Activated T-cell treated with anti-CD3 and anti-CD28 coated beads, Interleukin-2, amount 50 U/mL, for 72 hours (primary cell): ENCODE measurements around the gene CCDC14. TPM values are rescaled to one million over a fixed set of nuclear protein-coding genes. Genes with fewer than 3 reads are reported as not detected.
"Not testable (repeated sequence)": the region's sequence is repeated elsewhere in the genome, so short reads cannot be mapped to it uniquely, and the experiment has no call there.

ENCODE experiments used
- ATAC-seq, 2 donors: fragments of 150-1000 bp; cut with Tn5 transposase; replicated peaks in 1 of 2; 2 replicates each; pipeline ENCODE4 v1.10.0; 2021; ENCODE audit warnings: moderate library complexity in 2 of 2, mild to moderate bottlenecking in 1 of 2
- DNase-seq, 2 donors: peaks; one replicate each; pipeline ENCODE4 v3.0.0; 2021 to 2022; ENCODE audit warnings: mixed read lengths in 1 of 2
- H3K27ac Mint-ChIP-seq: one replicate; pipeline ENCODE4 v1.8.0; 2022; ENCODE audit warnings: mild to moderate bottlenecking, moderate library complexity, mixed read lengths
- H3K27me3 Mint-ChIP-seq: one replicate; pipeline ENCODE4 v1.8.0; 2022; ENCODE audit warnings: low read depth, mixed read lengths
- H3K36me3 Mint-ChIP-seq, 2 donors: one replicate each; pipeline ENCODE4 v1.8.0; 2022; ENCODE audit warnings: mixed read lengths in 2 of 2, mild to moderate bottlenecking in 1 of 2; ENCODE audit not compliant: insufficient read depth in 2 of 2
- H3K4me1 Mint-ChIP-seq: one replicate; pipeline ENCODE4 v1.8.0; 2022; ENCODE audit warnings: low read depth, mixed read lengths
- H3K4me3 Mint-ChIP-seq, 2 donors: one replicate each; pipeline ENCODE4 v1.8.0; 2022; ENCODE audit warnings: mild to moderate bottlenecking in 2 of 2, mixed read lengths in 2 of 2, moderate library complexity in 2 of 2
- H3K9me3 Mint-ChIP-seq, 2 donors: one replicate each; pipeline ENCODE4 v1.8.0; 2022; ENCODE audit warnings: mixed read lengths in 2 of 2
- total RNA-seq, 2 donors: library from RNA; stranded (reverse); gene quantifications; one replicate each; pipeline ENCODE4 v1.2.3, GENCODE V29; 2022

Gene CCDC14
- total RNA-seq, 2 donors from 2014 or later, result 64.5 to 80.7 TPM

DNA sequence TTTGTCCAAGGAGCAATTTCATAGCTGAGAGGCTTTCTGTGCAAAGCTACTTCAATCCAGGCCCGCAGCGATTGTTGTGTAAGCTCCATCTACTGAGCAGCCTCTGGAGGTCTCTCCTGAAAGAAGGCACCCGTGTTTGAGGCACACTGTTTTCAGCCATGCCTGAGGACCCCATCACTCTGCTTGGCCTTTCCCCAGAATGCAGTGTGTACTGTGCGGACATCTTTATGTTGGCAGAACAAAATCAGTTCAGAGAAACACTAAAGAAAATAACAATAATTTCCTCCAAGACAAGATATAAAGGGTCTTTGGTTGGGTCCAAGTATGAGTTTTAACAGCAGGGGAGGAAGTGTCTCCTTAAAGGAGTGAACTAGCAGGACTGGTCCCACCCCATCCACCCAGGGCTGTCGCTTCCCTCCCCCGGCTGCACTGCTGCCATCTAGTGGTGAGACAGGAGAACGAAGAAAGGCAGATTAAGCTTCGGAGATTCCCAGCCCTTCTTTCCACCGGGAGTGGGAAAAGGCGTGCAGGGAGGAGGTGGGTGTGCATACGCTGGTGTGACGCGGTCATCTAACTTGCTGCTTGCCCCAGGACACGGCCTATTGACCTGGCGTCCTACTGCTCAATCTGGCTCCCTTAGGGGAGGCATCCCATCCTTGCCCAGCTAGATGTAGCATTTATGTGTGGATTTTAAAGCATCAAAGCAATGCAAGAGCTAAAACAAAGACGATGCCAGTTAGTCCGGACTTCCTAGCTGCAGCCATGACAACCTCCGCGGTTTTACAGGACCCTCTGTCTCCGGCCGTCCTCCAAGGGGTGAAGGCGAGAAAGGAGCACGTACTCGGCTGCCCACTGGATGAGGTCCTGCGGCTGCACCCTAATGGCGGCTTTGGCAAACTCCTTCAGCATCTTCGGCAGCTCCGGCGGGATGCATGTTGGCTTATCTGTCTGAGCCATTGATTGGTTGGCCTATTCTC is 18.8 kb upstream of the CCDC14 start:
- H3K27me3 Mint-ChIP-seq, result peaks cover 39% of the 10 kb centered on the region
- peak; percentile 23 for DNase-seq

DNA sequence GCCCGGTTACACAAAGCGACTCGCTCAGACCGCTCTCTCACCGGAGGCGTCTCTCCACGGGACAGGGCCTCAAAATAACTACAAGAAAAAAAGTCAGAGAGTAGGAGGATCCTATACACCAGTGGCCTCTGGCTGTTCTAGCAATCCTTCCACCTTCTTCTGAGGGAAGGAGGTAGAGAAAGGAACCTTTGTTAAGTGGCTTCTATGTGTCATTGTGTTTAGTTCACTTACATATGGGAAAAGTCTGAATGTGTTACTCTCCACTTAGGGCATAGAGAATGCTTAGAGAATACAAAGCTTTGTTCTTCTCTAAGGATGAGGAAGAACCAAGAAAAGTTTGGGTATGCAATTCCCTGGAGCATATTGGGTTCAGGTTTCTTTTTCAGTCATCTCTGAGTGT is 15.9 kb upstream of the CCDC14 start:
- H3K4me1 Mint-ChIP-seq, H3K36me3 Mint-ChIP-seq, H3K9me3 Mint-ChIP-seq, H3K27ac Mint-ChIP-seq, H3K4me3 Mint-ChIP-seq, ATAC-seq, DNase-seq: not testable (repeated sequence)
- peaks cover 32% of the 10 kb centered on the region for H3K27me3 Mint-ChIP-seq

More for the DNA sequence above, 18.8 kb upstream of the CCDC14 start:
- H3K27ac Mint-ChIP-seq, H3K9me3 Mint-ChIP-seq, H3K36me3 Mint-ChIP-seq, H3K4me1 Mint-ChIP-seq: not testable (repeated sequence)
- peak; percentile 65 to 78 for ATAC-seq
- H3K4me3 Mint-ChIP-seq, result peak overlapping the region; percentile 19 to 33

DNA sequence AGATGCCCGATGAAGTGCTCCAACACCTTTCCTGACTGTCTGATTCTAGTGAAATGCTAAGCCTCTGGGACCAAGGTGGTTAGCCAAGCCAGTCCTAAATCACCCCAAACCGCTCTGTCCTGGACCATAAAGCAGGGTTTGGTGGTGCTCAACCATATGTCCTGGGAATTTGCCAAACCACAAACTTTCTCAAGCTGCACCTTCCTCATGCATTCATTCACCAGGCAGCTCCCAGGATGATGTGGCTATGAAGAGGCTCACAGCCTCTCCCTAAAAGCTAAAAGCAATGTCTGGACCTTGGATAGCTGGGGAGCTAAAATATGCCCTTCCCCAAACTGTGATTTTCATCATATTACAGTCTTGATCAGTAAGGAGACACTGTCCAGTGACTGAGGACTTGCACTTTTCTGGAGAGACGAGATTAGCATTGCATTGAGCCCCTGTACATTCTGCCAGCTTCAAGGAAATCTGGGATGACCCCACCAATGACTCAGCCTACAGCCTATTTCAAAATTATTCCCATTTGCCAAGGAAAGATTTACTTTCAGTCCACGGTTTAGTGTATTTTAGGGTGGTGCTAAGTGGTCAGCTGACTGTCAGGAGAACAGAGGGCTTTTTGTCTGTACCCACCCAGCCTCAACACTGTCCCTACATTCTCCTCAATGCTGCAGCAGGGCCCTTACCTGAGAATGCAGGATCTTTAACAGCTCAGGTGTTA is 15.3 kb upstream of the CCDC14 start:
- H3K9me3 Mint-ChIP-seq, H3K4me1 Mint-ChIP-seq, DNase-seq, H3K36me3 Mint-ChIP-seq, H3K27ac Mint-ChIP-seq, ATAC-seq, H3K4me3 Mint-ChIP-seq: not testable (repeated sequence)
- H3K27me3 Mint-ChIP-seq, result peaks cover 32% of the 10 kb centered on the region

DNA sequence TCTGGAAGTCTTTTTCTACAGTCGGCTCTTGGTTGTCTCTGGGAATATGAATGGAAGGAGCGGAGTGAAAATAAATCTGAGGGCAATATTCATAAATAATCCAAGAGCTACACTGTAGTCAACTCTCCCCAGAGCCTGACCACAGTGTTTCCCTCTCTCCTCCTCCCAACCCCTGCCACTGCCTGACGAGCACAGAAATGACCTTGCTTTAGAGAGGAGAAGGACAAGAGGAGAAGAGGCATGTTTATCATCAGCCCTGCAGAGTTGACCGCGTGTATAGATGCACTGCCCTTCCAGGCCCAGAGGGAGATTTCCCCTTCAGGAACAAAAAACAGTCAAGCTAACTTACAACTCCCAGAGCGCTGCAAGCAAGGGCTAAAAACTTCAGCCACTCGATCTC is 14.0 kb upstream of the CCDC14 start:
- not testable (repeated sequence) for ATAC-seq, H3K9me3 Mint-ChIP-seq, H3K27ac Mint-ChIP-seq

DNA sequence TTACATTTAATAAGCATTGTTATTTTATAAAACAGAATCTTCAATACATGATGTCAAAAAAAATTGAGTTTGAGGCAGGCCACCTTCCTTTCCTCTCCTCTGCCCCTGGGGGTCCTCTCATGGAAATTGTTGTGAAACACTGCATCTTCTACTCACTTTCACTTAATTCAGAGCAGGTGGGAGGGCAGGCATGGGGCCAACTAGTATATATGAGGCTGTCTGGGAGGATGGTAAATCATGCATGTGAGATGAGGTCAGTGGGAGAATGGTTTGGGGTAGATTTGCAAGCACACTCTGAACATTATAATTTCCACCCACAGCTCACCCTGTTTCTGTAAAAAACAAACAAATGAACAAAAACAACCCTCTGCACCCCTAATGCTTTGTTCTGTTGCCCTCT is 10.4 kb upstream of the CCDC14 start:
- no peak for DNase-seq
- no peak for ATAC-seq
- H3K4me3 Mint-ChIP-seq, result no peak overlapping the region
- H3K27ac Mint-ChIP-seq, result no peak overlapping the region
- no peaks in the 10 kb centered on the region for H3K36me3 Mint-ChIP-seq
- H3K9me3 Mint-ChIP-seq, result no peaks in the 10 kb centered on the region
- peaks cover 27% of the 10 kb centered on the region for H3K27me3 Mint-ChIP-seq
- no peaks in the 10 kb centered on the region for H3K4me1 Mint-ChIP-seq

More for the DNA sequence above, 14.0 kb upstream of the CCDC14 start:
- peaks cover 28% of the 10 kb centered on the region for H3K27me3 Mint-ChIP-seq
- not testable (repeated sequence) for H3K4me1 Mint-ChIP-seq, H3K4me3 Mint-ChIP-seq, DNase-seq, H3K36me3 Mint-ChIP-seq

DNA sequence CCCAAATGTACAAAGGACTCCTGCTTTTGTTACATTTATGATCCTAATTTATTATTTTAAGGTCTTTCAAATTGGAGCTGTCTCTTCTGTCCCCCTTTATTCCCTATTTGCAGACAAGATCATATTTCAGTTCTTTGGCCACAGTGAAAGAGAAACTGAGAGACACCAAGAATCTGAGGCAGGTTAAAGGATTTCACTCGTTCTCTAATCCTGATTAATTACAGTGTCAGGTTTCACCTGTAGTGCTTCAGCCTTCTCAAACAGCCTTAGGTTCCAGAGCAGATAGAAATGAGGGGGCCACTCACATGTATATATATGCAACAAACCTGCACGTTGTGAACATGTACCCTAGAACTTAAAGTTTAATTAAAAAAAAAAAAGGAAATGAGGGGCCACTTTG is 6.2 kb upstream of the CCDC14 start:
- not testable (repeated sequence) for H3K9me3 Mint-ChIP-seq, DNase-seq, H3K4me3 Mint-ChIP-seq, H3K36me3 Mint-ChIP-seq, H3K4me1 Mint-ChIP-seq, ATAC-seq, H3K27ac Mint-ChIP-seq
- H3K27me3 Mint-ChIP-seq, result peaks cover 17% of the 10 kb centered on the region

DNA sequence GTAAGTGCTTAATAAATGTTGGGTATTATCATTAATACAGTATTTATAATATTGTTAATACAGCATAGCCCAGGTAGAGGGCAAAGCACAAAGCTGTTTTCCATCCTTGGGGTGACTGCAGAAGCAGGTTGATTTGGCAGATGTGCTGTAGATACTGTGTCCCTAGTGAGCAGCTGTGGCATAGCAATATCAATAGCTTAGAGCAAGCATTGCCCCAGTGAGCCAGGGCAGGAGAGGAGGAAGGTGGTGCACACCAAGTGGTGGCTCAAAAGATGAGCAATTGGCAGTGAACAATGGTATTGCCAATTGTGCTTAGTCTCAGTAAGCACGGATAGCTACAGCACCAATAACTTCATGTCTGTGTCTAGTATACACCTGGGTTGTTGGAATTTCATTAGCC is 5.8 kb upstream of the CCDC14 start:
- not testable (repeated sequence) for H3K4me3 Mint-ChIP-seq, H3K9me3 Mint-ChIP-seq, DNase-seq, H3K36me3 Mint-ChIP-seq, H3K4me1 Mint-ChIP-seq, H3K27ac Mint-ChIP-seq
- ATAC-seq, result peak; percentile 61 to 62
- peaks cover 17% of the 10 kb centered on the region for H3K27me3 Mint-ChIP-seq

DNA sequence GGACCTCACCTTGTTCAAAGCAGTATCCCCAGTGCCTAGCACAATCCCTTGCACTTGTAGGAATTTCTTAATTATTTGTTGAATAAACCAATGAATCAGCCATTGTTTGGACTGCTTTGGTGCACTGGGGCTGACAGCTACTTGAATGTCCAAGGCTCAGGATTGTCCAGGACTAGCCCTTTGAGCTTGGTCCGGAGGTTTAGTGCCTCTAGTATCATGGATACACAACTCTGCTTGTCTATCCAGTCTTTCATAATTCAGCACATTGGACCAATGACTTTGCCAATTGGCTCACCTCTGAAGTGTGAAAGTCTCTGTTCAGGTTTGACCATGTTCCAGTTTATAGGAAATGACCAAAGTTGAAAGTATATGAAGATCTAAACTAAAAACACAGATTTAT is 3.8 kb upstream of the CCDC14 start:
- H3K4me3 Mint-ChIP-seq, H3K27me3 Mint-ChIP-seq: not testable (repeated sequence)

DNA sequence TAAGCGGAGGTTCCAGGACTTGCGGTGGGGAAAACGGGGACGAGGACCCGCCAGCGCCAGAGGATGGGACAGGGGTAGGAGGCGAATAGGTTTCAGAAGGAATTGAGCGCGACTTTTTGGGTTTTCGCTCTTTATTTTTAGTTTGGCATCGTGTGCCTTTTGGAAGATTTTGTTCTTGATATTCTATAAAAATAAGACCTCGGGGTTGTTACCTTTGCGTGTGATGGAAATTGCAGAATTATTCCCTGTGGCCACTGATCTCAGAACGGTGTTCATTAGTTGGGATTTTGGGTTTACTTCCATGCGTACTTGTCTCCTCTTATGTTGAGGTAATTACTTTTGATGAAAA is 453 bp upstream of the CCDC14 start:
- ATAC-seq (no peak), DNase-seq (no peak)
- H3K27me3 Mint-ChIP-seq, result no peaks in the 10 kb centered on the region
- H3K36me3 Mint-ChIP-seq, result no peaks in the 10 kb centered on the region
- peak overlapping the region; percentile 87 for H3K27ac Mint-ChIP-seq
- H3K4me3 Mint-ChIP-seq, result peak overlapping the region; percentile 91 to 95
- H3K9me3 Mint-ChIP-seq, result no peaks in the 10 kb centered on the region
- H3K4me1 Mint-ChIP-seq, result peaks cover 31% of the 10 kb centered on the region

More for the DNA sequence above, 3.8 kb upstream of the CCDC14 start:
- not testable (repeated sequence) for DNase-seq, H3K36me3 Mint-ChIP-seq, H3K27ac Mint-ChIP-seq, ATAC-seq, H3K9me3 Mint-ChIP-seq
- H3K4me1 Mint-ChIP-seq, result peaks cover 13% of the 10 kb centered on the region

DNA sequence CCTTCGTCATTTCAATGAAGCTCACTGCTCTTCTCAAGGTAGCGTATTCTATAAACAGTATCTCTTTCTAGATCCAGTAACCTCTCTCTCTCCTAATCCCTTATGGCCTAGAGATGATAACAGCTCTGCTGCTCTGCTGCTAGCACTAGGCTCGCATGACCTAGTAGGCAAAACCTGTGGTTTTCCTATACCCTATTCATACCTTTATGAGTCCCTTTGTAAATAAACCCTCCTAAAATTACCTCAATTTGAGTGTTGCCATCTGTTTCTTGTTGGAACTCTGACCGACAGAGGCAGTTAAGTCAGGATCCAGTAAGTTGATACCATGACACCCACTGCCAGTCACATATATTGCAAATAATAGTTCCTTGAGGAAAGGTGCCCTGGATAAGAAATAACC is 7.3 kb downstream of the CCDC14 start:
- no peak for DNase-seq
- Mint-ChIP-seq H3K27ac (no peak overlapping the region), H3K4me1 (peaks cover 8% of the 10 kb centered on the region), H3K9me3 (no peaks in the 10 kb centered on the region), H3K4me3 (no peak overlapping the region), H3K36me3 (peaks cover 2 to 5% of the 10 kb centered on the region in 2 donors), H3K27me3 (no peaks in the 10 kb centered on the region)
- no peak for ATAC-seq

DNA sequence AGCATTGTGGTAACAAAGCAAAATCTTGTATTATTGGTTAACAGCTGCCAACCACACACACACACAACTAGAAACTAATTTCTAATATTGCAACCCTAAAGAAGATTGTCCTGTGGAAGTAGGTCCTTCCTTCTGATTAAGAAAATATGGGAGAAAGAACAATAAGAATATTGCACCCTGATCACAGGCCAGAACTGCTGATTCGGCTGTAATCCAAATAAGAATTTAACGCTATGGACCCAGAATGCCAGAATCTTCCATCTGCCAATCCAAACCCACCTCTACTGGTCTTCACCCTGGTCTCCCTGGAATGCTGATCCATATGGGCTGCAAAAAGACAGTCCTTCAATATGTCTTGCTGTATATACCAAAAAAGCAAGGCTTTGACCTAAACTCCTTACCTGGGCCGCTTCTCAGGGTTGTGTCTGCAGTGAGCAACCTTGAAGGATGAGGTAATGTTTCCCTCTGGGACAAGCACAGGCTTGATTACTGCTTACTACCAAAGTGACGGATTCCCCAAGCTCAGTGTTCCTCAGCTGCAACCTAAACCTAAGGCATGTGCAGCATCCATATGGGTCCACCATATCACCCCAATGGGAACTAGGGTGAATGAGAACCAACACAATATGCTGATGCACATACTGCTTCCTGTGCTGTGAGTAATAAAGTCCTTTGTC is 8.0 kb downstream of the CCDC14 start:
- Mint-ChIP-seq H3K4me3 (no peak overlapping the region), H3K4me1 (no peaks in the 10 kb centered on the region), H3K9me3 (no peaks in the 10 kb centered on the region), H3K27ac (no peak overlapping the region), H3K27me3 (no peaks in the 10 kb centered on the region), H3K36me3 (peaks cover 2 to 5% of the 10 kb centered on the region in 2 donors)
- ATAC-seq (no peak), DNase-seq (no peak)

DNA sequence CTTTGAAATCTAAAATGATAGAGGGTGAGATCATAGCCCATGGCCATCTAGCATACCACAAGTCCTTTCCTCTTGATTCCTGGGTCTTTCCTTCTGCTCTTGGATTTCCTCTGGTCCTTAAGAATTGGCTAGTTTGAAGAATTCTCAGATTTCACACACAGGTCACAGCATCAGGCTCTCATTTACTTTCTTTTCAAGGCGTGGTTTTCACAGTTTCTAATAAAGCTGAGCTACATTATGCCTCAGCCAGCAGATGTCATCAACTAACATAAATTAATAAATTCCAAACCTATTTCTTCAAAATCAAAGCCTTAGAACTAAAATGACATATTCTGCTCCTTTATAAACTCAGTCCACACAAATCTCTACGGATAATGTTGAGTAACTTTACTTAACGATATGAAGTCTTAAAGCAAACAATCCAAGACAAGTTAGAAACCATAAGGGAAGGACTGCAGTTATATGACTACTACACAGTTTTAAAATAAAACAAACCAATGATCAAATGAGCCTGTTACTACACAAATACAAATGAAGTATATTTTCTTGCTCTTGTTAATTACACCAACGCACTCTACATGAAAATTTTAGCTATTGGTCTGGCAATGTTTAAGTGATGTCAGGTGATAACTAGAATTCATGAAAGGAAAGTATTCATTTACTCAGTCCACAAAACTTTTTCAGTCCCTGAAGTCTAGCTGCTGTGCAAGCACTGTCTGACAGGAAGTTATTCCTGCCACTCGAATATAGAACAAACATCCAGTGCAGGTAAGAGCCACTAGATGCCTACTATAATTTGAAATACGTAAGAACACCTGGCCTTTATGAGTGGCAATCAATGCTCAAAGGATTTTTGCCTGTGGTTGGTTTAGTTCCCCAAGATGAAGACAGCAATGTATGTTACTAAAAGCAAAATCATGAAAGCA is 9.2 kb downstream of the CCDC14 start:
- no peak for DNase-seq

More for the DNA sequence above, 9.2 kb downstream of the CCDC14 start:
- no peak for ATAC-seq
- H3K36me3 Mint-ChIP-seq, result peaks cover 3 to 5% of the 10 kb centered on the region in 2 donors
- peak overlapping the region; percentile 2 for H3K27ac Mint-ChIP-seq
- no peaks in the 10 kb centered on the region for H3K4me1 Mint-ChIP-seq
- no peak overlapping the region for H3K4me3 Mint-ChIP-seq
- H3K9me3 Mint-ChIP-seq, result no peaks in the 10 kb centered on the region
- H3K27me3 Mint-ChIP-seq, result no peaks in the 10 kb centered on the region
